ENCODE results near the gene FBXO44. TPM values are rescaled to one million over a fixed set of nuclear protein-coding genes. Genes with fewer than 3 reads are reported as not detected.

The FBXO44 gene
- total RNA-seq, 1 experiment from 2014 or later, result 34.9 TPM

GRCh38 chr1:11664336-11665065 lies 9.8 kb downstream of the FBXO44 start (continued):
- no peak for TF ChIP-seq ELF4 (CRISPR knock-in tag; IDR thresholded peaks at IDR 0.05; ENCODE audit: low read depth)
- TF ChIP-seq ZSCAN18 (CRISPR knock-in tag; IDR thresholded peaks at IDR 0.05), result no peak
- no peak; the same call in 1 of the 2 replicates for TF ChIP-seq MAX (CRISPR knock-in tag; IDR thresholded peaks at IDR 0.05)
- TF ChIP-seq CREM (CRISPR knock-in tag; IDR thresholded peaks at IDR 0.05), result peak; percentile 48; the same call in 1 of the 2 replicates
- TF ChIP-seq TCF7 (CRISPR knock-in tag; IDR thresholded peaks at IDR 0.05; ENCODE audit: low read depth), result no peak
- TF ChIP-seq GABPB1 (CRISPR knock-in tag; IDR thresholded peaks at IDR 0.05), result no peak
- 0 out of 2 replicates have a peak, but pooled peaks have one; percentile 6 for TF ChIP-seq FOXK1 (CRISPR knock-in tag; IDR thresholded peaks at IDR 0.05)
- TF ChIP-seq CBFB (CRISPR knock-in tag; IDR thresholded peaks at IDR 0.05; ENCODE audit: low read depth), result no peak
- 0 out of 2 replicates have a peak, but pooled peaks have one; percentile 17 for TF ChIP-seq ZNF532 (CRISPR knock-in tag; IDR thresholded peaks at IDR 0.05; ENCODE audit: borderline replicate concordance)
- no peak for TF ChIP-seq CTCF (IDR thresholded peaks at IDR 0.05)
- TF ChIP-seq JAZF1 (CRISPR knock-in tag; IDR thresholded peaks at IDR 0.05), result no peak
- no peak for TF ChIP-seq STAT6 (CRISPR knock-in tag; conservative IDR thresholded peaks at IDR 0.05; ENCODE audit: low read depth)
- TF ChIP-seq AR (CRISPR knock-in tag; IDR thresholded peaks at IDR 0.05), result 0 out of 2 replicates have a peak, but pooled peaks have one; percentile 22
- TF ChIP-seq ATF3 (CRISPR knock-in tag; conservative IDR thresholded peaks at IDR 0.05), result no peak
- TF ChIP-seq TEAD1 (CRISPR knock-in tag; IDR thresholded peaks at IDR 0.05), result no peak
- no peak for TF ChIP-seq USF1 (CRISPR knock-in tag; IDR thresholded peaks at IDR 0.05)
- TF ChIP-seq ZNF281 (CRISPR knock-in tag; IDR thresholded peaks at IDR 0.05), result no peak
- TF ChIP-seq ZNF671 (CRISPR knock-in tag; IDR thresholded peaks at IDR 0.05), result peak; percentile 7; the same call in 1 of the 2 replicates
- no peak for TF ChIP-seq ZNF263 (CRISPR knock-in tag; IDR thresholded peaks at IDR 0.05; ENCODE audit: low read depth)

Measured in WTC11 (cell line).